Measurements from ENCODE around the gene FGD2.
A peak's percentile ranks its signal among the peaks of the same experiment; 100 is the strongest.

The FGD2 gene

GRCh38 chr6:37048851-37049757, 43.6 kb downstream of the FGD2 start:
- Histone ChIP-seq H4K5ac (ENCODE audit: low read length) (no peak overlapping the region), H2BK5ac (ENCODE audit: low read length) (no peak overlapping the region), H3K4me2 (ENCODE audit: low read length) (no peak overlapping the region), H3K18ac (ENCODE audit: low read length) (no peak overlapping the region), H3K9ac (ENCODE audit: low read length) (no peak overlapping the region), H2BK120ac (ENCODE audit: low read depth, low read length) (no peak overlapping the region), H3K4me3 (ENCODE audit: low read length) (no peak overlapping the region), H3K56ac (ENCODE audit: low read length) (no peak overlapping the region), H3K23ac (ENCODE audit: low read length) (no peak overlapping the region), H2BK15ac (replicated peaks; ENCODE audit: low read depth) (no peak overlapping the region), H3K4me1 (ENCODE audit: control insufficient read depth, low read depth, low read length) (peaks cover 4% of the 10 kb centered on the region), H3K79me2 (ENCODE audit: control insufficient read depth, insufficient read depth, low read length) (no peaks in the 10 kb centered on the region), H3K27me3 (ENCODE audit: insufficient read depth, low read length, poor library complexity) (no peaks in the 10 kb centered on the region), H4K8ac (ENCODE audit: low read depth, low read length) (no peak overlapping the region), H3K36me3 (ENCODE audit: control insufficient read depth, insufficient read depth, low read length) (no peaks in the 10 kb centered on the region), H3K27ac (ENCODE audit: low read depth, low read length) (no peak overlapping the region), H3K79me1 (ENCODE audit: low read length) (no peaks in the 10 kb centered on the region), H3K4ac (ENCODE audit: low read depth, low read length) (no peak overlapping the region), H2AK5ac (ENCODE audit: low read length) (no peak overlapping the region)
- DNase-seq = no peak
- WGBS (ENCODE audit: extremely low coverage, insufficient coverage, low lambda C conversion rate) = no CpG with 5 or more reads among the region's 19 CpGs

DNA sequence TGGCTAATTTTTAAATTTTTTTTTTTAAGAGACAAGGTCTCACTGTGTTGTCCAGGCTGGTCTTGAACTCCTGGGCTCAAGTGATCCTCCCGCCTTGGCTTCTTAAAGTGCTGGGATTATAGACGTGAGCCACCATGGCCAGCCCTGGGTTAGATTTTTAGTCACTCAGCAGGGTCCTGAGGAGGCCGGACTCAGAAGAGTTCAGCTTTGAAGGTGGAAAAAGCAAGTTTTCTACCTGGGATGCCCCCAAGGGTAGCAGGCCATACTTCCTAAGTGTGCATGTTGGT, 44.2 kb downstream of the FGD2 start:
- Histone ChIP-seq H3K36me3 (ENCODE audit: control insufficient read depth, insufficient read depth, low read length) (no peaks in the 10 kb centered on the region), H3K79me2 (ENCODE audit: control insufficient read depth, insufficient read depth, low read length) (no peaks in the 10 kb centered on the region), H3K56ac (ENCODE audit: low read length) (peak overlapping the region; percentile 17), H2BK5ac (ENCODE audit: low read length) (no peak overlapping the region), H4K8ac (ENCODE audit: low read depth, low read length) (no peak overlapping the region), H2BK15ac (replicated peaks; ENCODE audit: low read depth) (no peak overlapping the region), H3K27me3 (ENCODE audit: insufficient read depth, low read length, poor library complexity) (no peaks in the 10 kb centered on the region), H2AK5ac (ENCODE audit: low read length) (no peak overlapping the region), H4K5ac (ENCODE audit: low read length) (no peak overlapping the region), H3K4me2 (ENCODE audit: low read length) (no peak overlapping the region), H3K4ac (ENCODE audit: low read depth, low read length) (no peak overlapping the region), H3K4me3 (ENCODE audit: low read length) (no peak overlapping the region), H3K79me1 (ENCODE audit: low read length) (no peaks in the 10 kb centered on the region), H3K18ac (ENCODE audit: low read length) (no peak overlapping the region), H3K4me1 (ENCODE audit: control insufficient read depth, low read depth, low read length) (peaks cover 4% of the 10 kb centered on the region), H3K27ac (ENCODE audit: low read depth, low read length) (no peak overlapping the region), H3K23ac (ENCODE audit: low read length) (no peak overlapping the region), H2BK120ac (ENCODE audit: low read depth, low read length) (no peak overlapping the region), H3K9ac (ENCODE audit: low read length) (no peak overlapping the region)
- no peak for DNase-seq
- WGBS (ENCODE audit: extremely low coverage, insufficient coverage, low lambda C conversion rate) = no CpG with 5 or more reads among the region's 3 CpGs

- H3K18ac ChIP-seq (ENCODE audit: low read length) = no peak overlapping the region
- DNase-seq = no peak
- no peak overlapping the region for H3K23ac ChIP-seq (ENCODE audit: low read length)
- no peaks in the 10 kb centered on the region for H3K79me1 ChIP-seq (ENCODE audit: low read length)
- H2AK5ac ChIP-seq (ENCODE audit: low read length) = no peak overlapping the region
- H3K27ac ChIP-seq (ENCODE audit: low read depth, low read length) = no peak overlapping the region
- WGBS (ENCODE audit: extremely low coverage, insufficient coverage, low lambda C conversion rate) = no CpG with 5 or more reads among the region's 24 CpGs
- H3K4me1 ChIP-seq (ENCODE audit: control insufficient read depth, low read depth, low read length) = peaks cover 4% of the 10 kb centered on the region
- no peak overlapping the region for H2BK5ac ChIP-seq (ENCODE audit: low read length)
- H4K8ac ChIP-seq (ENCODE audit: low read depth, low read length) = no peak overlapping the region
- H3K4me3 ChIP-seq (ENCODE audit: low read length) = no peak overlapping the region
- no peak overlapping the region for H3K4me2 ChIP-seq (ENCODE audit: low read length)
- H3K27me3 ChIP-seq (ENCODE audit: insufficient read depth, low read length, poor library complexity) = no peaks in the 10 kb centered on the region
- no peak overlapping the region for H3K4ac ChIP-seq (ENCODE audit: low read depth, low read length)
- H3K56ac ChIP-seq (ENCODE audit: low read length) = peak overlapping the region; percentile 17
- H3K79me2 ChIP-seq (ENCODE audit: control insufficient read depth, insufficient read depth, low read length) = no peaks in the 10 kb centered on the region
- H3K9ac ChIP-seq (ENCODE audit: low read length) = no peak overlapping the region
- no peak overlapping the region for H2BK15ac ChIP-seq (replicated peaks; ENCODE audit: low read depth)
- H4K5ac ChIP-seq (ENCODE audit: low read length) = no peak overlapping the region
- H3K36me3 ChIP-seq (ENCODE audit: control insufficient read depth, insufficient read depth, low read length) = no peaks in the 10 kb centered on the region
- H2BK120ac ChIP-seq (ENCODE audit: low read depth, low read length) = no peak overlapping the region
Observed at GRCh38 chr6:37050045-37050853, 44.8 kb downstream of the FGD2 start.

- Histone ChIP-seq H4K5ac (ENCODE audit: low read length) (no peak overlapping the region), H3K4me3 (ENCODE audit: low read length) (no peak overlapping the region), H3K23ac (ENCODE audit: low read length) (no peak overlapping the region), H2BK120ac (ENCODE audit: low read depth, low read length) (no peak overlapping the region), H3K18ac (ENCODE audit: low read length) (no peak overlapping the region), H2BK15ac (replicated peaks; ENCODE audit: low read depth) (no peak overlapping the region), H3K27ac (ENCODE audit: low read depth, low read length) (no peak overlapping the region), H3K4me2 (ENCODE audit: low read length) (no peak overlapping the region), H3K36me3 (ENCODE audit: control insufficient read depth, insufficient read depth, low read length) (no peaks in the 10 kb centered on the region), H3K79me1 (ENCODE audit: low read length) (no peaks in the 10 kb centered on the region), H3K4ac (ENCODE audit: low read depth, low read length) (no peak overlapping the region), H3K27me3 (ENCODE audit: insufficient read depth, low read length, poor library complexity) (no peaks in the 10 kb centered on the region), H2AK5ac (ENCODE audit: low read length) (no peak overlapping the region), H3K79me2 (ENCODE audit: control insufficient read depth, insufficient read depth, low read length) (no peaks in the 10 kb centered on the region), H3K9ac (ENCODE audit: low read length) (no peak overlapping the region), H2BK5ac (ENCODE audit: low read length) (no peak overlapping the region), H3K56ac (ENCODE audit: low read length) (no peak overlapping the region), H4K8ac (ENCODE audit: low read depth, low read length) (no peak overlapping the region), H3K4me1 (ENCODE audit: control insufficient read depth, low read depth, low read length) (peaks cover 4% of the 10 kb centered on the region)
- DNase-seq = no peak
- no CpG with 5 or more reads among the region's 4 CpGs for WGBS (ENCODE audit: extremely low coverage, insufficient coverage, low lambda C conversion rate)
Observed at GRCh38 chr6:37050854-37051137, 45.3 kb downstream of the FGD2 start.

DNA sequence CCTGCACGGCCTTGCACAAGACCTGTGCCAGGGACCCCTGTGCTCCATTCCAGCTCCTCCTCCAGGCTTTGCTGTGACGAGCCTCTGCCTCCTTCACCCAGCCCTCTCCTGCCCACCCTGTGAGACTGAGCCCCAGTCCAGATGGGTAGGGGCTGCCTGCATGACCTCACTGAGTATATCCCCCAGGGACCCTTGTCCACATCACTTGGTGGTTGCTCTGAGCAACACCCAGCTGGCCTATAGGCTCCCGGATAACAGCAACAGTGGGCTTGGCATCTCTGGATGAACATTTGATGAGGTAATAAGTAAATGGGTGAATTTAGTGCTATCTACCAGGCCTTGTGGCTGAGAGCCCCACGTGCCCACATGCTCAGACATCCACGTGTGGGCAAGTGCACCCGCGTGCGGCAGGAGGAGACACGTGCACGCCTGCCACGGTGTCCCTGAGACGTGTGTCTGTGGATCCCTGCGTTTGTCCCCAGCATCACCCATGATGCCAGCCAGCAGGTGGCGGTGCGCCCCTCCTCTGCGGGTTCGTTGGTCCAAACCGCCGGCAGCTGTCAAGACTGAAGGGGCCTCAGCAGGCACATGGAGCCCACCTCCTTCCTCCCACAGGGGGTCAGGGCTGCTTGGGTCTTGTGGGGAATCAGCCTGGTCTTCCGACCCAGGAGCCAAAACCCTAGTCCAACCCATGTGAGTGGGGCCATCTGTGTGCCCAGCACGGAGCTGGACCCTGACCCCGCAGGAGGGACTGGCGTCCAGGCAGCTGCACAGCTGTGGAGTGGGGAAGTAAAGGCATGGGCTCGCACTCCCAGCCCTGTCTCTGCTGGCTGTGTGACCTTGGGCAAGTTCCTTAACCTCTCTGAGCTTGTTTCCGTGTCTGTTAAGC, 45.9 kb downstream of the FGD2 start:
- H3K27me3 ChIP-seq (ENCODE audit: insufficient read depth, low read length, poor library complexity) = no peaks in the 10 kb centered on the region
- H3K4me3 ChIP-seq (ENCODE audit: low read length) = no peak overlapping the region
- no peak overlapping the region for H4K8ac ChIP-seq (ENCODE audit: low read depth, low read length)
- peaks cover 8% of the 10 kb centered on the region for H3K4me1 ChIP-seq (ENCODE audit: control insufficient read depth, low read depth, low read length)
- H3K56ac ChIP-seq (ENCODE audit: low read length) = peak overlapping the region; percentile 28
- H2BK15ac ChIP-seq (replicated peaks; ENCODE audit: low read depth) = no peak overlapping the region
- H3K23ac ChIP-seq (ENCODE audit: low read length) = no peak overlapping the region
- no peak overlapping the region for H2BK120ac ChIP-seq (ENCODE audit: low read depth, low read length)
- no peaks in the 10 kb centered on the region for H3K79me2 ChIP-seq (ENCODE audit: control insufficient read depth, insufficient read depth, low read length)
- H3K9ac ChIP-seq (ENCODE audit: low read length) = no peak overlapping the region
- peak; percentile 92 for DNase-seq
- H3K36me3 ChIP-seq (ENCODE audit: control insufficient read depth, insufficient read depth, low read length) = no peaks in the 10 kb centered on the region
- peak overlapping the region; percentile 5 for H3K4ac ChIP-seq (ENCODE audit: low read depth, low read length)
- no CpG with 5 or more reads among the region's 25 CpGs for WGBS (ENCODE audit: extremely low coverage, insufficient coverage, low lambda C conversion rate)
- H3K79me1 ChIP-seq (ENCODE audit: low read length) = no peaks in the 10 kb centered on the region
- no peak overlapping the region for H3K18ac ChIP-seq (ENCODE audit: low read length)
- H3K4me2 ChIP-seq (ENCODE audit: low read length) = no peak overlapping the region
- H4K5ac ChIP-seq (ENCODE audit: low read length) = no peak overlapping the region
- no peak overlapping the region for H3K27ac ChIP-seq (ENCODE audit: low read depth, low read length)
- peak overlapping the region; percentile 3 for H2BK5ac ChIP-seq (ENCODE audit: low read length)
- H2AK5ac ChIP-seq (ENCODE audit: low read length) = no peak overlapping the region
